AG08395 (cell line): ENCODE results near the gene GNB3.
"Not testable (repeated sequence)": the region's sequence is repeated elsewhere in the genome, so short reads cannot be mapped to it uniquely, and the experiment has no call there.

Experiments used
- DNase-seq: peaks from one replicate; pipeline ENCODE4 v3.0.0; 2012; ENCODE audit warnings: mixed read lengths, low spot score

GNB3 gene

GRCh38 chr12:6860942-6861341 is 20.2 kb downstream of the GNB3 start:
- DNase-seq: no peak

- no peak for DNase-seq
Measured at GRCh38 chr12:6861391-6861790, 20.7 kb downstream of the GNB3 start.

GRCh38 chr12:6863033-6863432 is 22.3 kb downstream of the GNB3 start:
- DNase-seq: no peak

GRCh38 chr12:6863586-6864321 is 23.0 kb downstream of the GNB3 start:
- DNase-seq: peak; percentile 19

GRCh38 chr12:6865307-6865706 is 24.6 kb downstream of the GNB3 start:
- not testable (repeated sequence) for DNase-seq

GRCh38 chr12:6866163-6866919 is 25.6 kb downstream of the GNB3 start:
- DNase-seq: no peak

GRCh38 chr12:6866920-6867412 is 26.2 kb downstream of the GNB3 start:
- DNase-seq: no peak

GRCh38 chr12:6867413-6868210 is 26.9 kb downstream of the GNB3 start, which contains the start of gene TPI1:
TPI1 (plus strand) TSS chr12:6867531; CDS start chr12:6867567, 36 bp downstream.
- peak; percentile 95 for DNase-seq

- DNase-seq: no peak
Measured at GRCh38 chr12:6868211-6869048, 27.7 kb downstream of the GNB3 start.

- peak; percentile 67 for DNase-seq
Measured at GRCh38 chr12:6869049-6870021, 28.6 kb downstream of the GNB3 start.

GRCh38 chr12:6870304-6870703 is 29.6 kb downstream of the GNB3 start:
- DNase-seq: not testable (repeated sequence)

GRCh38 chr12:6871052-6871957 is 30.6 kb downstream of the GNB3 start:
- no peak for DNase-seq

GRCh38 chr12:6872073-6873048 is 31.6 kb downstream of the GNB3 start:
- DNase-seq: peak; percentile 84

- DNase-seq: peak; percentile 97
Measured at GRCh38 chr12:6873094-6874014, 32.6 kb downstream of the GNB3 start, which contains the start of gene SPSB2. SPSB2 (minus strand) TSS chr12:6873303; CDS start chr12:6872901, 402 bp downstream.

- DNase-seq: not testable (repeated sequence)
Measured at GRCh38 chr12:6874015-6874368, 33.3 kb downstream of the GNB3 start.

GRCh38 chr12:6879824-6880223 is 39.1 kb downstream of the GNB3 start:
- not testable (repeated sequence) for DNase-seq

- no peak for DNase-seq
Measured at GRCh38 chr12:6883252-6883651, 42.5 kb downstream of the GNB3 start.
